ENCODE measurements around the gene HSD17B4.
"Not testable (repeated sequence)": the region's sequence is repeated elsewhere in the genome, so short reads cannot be mapped to it uniquely, and the experiment has no call there.

HSD17B4 gene

GRCh38 chr5:119452373-119453039 lies at the start of gene HSD17B4:
HSD17B4 (plus strand) TSS chr5:119452497; CDS start chr5:119452576, 79 bp downstream.
- DNase-seq = peak; percentile 96

- DNase-seq = no peak
Measured at GRCh38 chr5:119402555-119402954, 49.7 kb upstream of the HSD17B4 start.

- no peak for DNase-seq
Measured at GRCh38 chr5:119404033-119404432, 48.3 kb upstream of the HSD17B4 start.

- no peak for DNase-seq
Measured at GRCh38 chr5:119405419-119405818, 46.9 kb upstream of the HSD17B4 start.

GRCh38 chr5:119406551-119407110 lies 45.7 kb upstream of the HSD17B4 start:
- no peak for DNase-seq

- no peak for DNase-seq
Measured at GRCh38 chr5:119409235-119409815, 43.0 kb upstream of the HSD17B4 start.

GRCh38 chr5:119410448-119411159 lies 41.7 kb upstream of the HSD17B4 start:
- no peak for DNase-seq

GRCh38 chr5:119411361-119412278 lies 40.7 kb upstream of the HSD17B4 start:
- peak; percentile 73 for DNase-seq

- DNase-seq = no peak
Measured at GRCh38 chr5:119412279-119413227, 39.7 kb upstream of the HSD17B4 start.

GRCh38 chr5:119414124-119414734 lies 38.1 kb upstream of the HSD17B4 start:
- DNase-seq = not testable (repeated sequence)

- DNase-seq = no peak
Measured at GRCh38 chr5:119417891-119418605, 34.2 kb upstream of the HSD17B4 start.

GRCh38 chr5:119418606-119419100 lies 33.6 kb upstream of the HSD17B4 start:
- peak; percentile 47 for DNase-seq

GRCh38 chr5:119420169-119420568 lies 32.1 kb upstream of the HSD17B4 start:
- no peak for DNase-seq

- DNase-seq = no peak
Measured at GRCh38 chr5:119426057-119426456, 26.2 kb upstream of the HSD17B4 start.

- DNase-seq = peak; percentile 31
Measured at GRCh38 chr5:119427060-119427459, 25.2 kb upstream of the HSD17B4 start.

- DNase-seq = not testable (repeated sequence)
Measured at GRCh38 chr5:119427596-119427995, 24.7 kb upstream of the HSD17B4 start.

GRCh38 chr5:119428166-119428565 lies 24.1 kb upstream of the HSD17B4 start:
- DNase-seq = not testable (repeated sequence)

- not testable (repeated sequence) for DNase-seq
Measured at GRCh38 chr5:119428574-119428973, 23.7 kb upstream of the HSD17B4 start.

GRCh38 chr5:119432674-119433237 lies 19.5 kb upstream of the HSD17B4 start:
- not testable (repeated sequence) for DNase-seq
